GM06990 (cell line): ENCODE results near the gene BAG5.

Source experiments
- DNase-seq: peaks from one replicate; pipeline ENCODE4 v3.0.0-alpha.2; 2011; ENCODE audit not compliant: insufficient read length; ENCODE audit errors: extremely low read depth
- H3K27me3 ChIP-seq: replicated peaks from 2 replicates; pipeline ENCODE4 v1.6.0; 2011; ENCODE audit warnings: low read length; ENCODE audit not compliant: control insufficient read depth, insufficient read depth
- H3K36me3 ChIP-seq: 2 replicates; pipeline ENCODE4 v1.5.1; 2011; ENCODE audit warnings: low read length; ENCODE audit not compliant: control insufficient read depth, insufficient read depth
- H3K4me3 ChIP-seq: replicated peaks from 2 replicates; pipeline ENCODE4 v1.5.1; 2011; ENCODE audit warnings: low read depth, mild to moderate bottlenecking, control low read depth, low read length
- TF ChIP-seq, protein P1 (sequence below): IDR thresholded peaks from 2 replicates; pipeline ENCODE4 v1.5.1; 2011; ENCODE audit warnings: low read length, control low read depth, mild to moderate bottlenecking, inconsistent platforms; ENCODE audit not compliant: insufficient read depth, poor library complexity, severe bottlenecking

Gene BAG5

DNA sequence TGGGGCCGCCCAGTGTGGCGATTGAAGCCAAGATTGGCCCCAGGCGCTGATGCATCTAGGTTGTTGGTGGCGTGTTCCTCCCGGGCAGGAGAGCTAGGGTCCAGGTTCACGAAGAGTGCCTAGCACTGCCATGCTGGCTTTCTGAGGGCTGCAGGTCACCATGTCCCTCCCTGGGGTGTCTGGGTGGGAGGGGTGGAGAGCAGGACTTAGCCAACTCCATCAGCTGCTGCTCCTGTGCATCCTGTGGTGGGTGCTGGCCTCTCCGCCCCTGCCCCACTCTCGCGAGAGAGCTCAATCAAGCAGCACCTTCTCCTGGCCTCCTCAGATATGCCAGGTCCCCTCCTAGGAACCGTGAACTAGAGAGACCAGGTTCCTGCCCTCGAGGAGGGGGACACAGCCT is 31.6 kb downstream of the BAG5 start:
- H3K4me3 ChIP-seq: no peak overlapping the region
- TF ChIP-seq, protein P1, sequence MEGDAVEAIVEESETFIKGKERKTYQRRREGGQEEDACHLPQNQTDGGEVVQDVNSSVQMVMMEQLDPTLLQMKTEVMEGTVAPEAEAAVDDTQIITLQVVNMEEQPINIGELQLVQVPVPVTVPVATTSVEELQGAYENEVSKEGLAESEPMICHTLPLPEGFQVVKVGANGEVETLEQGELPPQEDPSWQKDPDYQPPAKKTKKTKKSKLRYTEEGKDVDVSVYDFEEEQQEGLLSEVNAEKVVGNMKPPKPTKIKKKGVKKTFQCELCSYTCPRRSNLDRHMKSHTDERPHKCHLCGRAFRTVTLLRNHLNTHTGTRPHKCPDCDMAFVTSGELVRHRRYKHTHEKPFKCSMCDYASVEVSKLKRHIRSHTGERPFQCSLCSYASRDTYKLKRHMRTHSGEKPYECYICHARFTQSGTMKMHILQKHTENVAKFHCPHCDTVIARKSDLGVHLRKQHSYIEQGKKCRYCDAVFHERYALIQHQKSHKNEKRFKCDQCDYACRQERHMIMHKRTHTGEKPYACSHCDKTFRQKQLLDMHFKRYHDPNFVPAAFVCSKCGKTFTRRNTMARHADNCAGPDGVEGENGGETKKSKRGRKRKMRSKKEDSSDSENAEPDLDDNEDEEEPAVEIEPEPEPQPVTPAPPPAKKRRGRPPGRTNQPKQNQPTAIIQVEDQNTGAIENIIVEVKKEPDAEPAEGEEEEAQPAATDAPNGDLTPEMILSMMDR: no peak
- no peaks in the 10 kb centered on the region for H3K27me3 ChIP-seq
- no peak for DNase-seq
- peaks cover 10% of the 10 kb centered on the region for H3K36me3 ChIP-seq

DNA sequence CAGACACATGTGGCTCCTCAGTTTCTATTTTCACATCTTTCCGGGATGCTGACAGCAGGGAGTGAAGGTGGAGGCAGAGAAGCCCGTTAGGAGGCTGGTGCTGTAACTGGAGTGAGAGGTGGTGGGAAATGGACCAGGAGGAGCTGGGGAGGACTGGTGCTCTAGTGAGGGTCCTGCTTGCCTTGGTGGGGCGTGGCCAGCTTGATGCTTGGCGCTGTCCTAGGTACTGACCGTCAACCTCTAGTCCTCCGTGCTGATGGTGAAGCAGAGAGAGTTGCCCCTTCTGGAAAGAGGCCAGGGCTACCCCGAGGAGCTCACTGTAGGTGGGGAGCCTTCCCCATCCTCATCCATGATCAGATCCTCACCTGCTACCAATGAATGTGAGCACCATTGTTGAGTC is 32.1 kb downstream of the BAG5 start:
- Histone ChIP-seq H3K36me3 (peaks cover 10% of the 10 kb centered on the region), H3K27me3 (no peaks in the 10 kb centered on the region), H3K4me3 (peak overlapping the region; percentile 81; the same call in 1 of the 2 replicates)
- TF ChIP-seq, protein P1: no peak
- DNase-seq: no peak

DNA sequence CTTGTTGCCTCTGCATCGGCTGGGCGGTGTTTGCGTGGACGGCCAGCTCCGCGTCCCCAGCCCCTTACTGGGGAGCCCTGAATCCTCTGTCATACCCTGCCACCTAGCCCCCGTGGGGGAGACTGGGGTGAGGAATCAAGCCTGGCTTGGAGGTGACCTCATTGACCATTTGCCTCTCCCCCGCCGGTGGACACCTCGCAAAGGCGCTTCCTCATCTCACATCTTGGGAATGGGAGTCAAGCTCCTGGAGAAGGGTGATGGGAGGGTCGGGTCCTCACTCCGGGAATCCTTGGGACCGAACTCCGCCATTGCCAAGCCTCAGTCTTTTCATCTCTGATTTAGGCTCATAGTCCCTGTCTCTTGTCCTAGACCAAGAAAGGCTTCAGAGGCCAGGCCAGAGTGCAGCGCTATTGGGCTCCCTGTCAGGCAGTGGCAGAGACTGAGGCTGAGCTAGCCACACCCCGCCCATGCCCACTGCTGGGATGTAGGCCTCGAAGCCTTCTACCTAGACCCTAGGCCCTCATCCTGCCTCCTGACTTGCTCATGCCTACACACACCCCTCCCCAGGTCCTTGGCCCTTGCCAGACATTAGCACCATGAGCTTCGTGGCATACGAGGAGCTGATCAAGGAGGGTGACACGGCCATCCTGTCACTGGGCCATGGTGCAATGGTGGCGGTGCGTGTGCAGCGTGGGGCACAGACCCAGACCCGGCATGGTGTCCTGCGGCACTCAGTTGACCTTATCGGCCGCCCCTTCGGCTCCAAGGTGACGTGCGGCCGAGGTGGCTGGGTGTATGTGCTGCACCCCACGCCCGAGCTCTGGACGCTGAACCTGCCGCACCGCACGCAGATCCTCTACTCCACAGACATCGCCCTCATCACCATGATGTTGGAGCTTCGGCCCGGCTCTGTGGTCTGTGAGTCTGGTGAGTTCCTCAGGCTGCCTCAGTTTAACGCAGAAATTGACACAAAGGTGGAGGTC is 32.8 kb downstream of the BAG5 start:
- DNase-seq: no peak
- H3K27me3 ChIP-seq: no peaks in the 10 kb centered on the region
- H3K4me3 ChIP-seq: peak overlapping the region; percentile 81
- TF ChIP-seq, protein P1: no peak
- H3K36me3 ChIP-seq: peaks cover 10% of the 10 kb centered on the region

DNA sequence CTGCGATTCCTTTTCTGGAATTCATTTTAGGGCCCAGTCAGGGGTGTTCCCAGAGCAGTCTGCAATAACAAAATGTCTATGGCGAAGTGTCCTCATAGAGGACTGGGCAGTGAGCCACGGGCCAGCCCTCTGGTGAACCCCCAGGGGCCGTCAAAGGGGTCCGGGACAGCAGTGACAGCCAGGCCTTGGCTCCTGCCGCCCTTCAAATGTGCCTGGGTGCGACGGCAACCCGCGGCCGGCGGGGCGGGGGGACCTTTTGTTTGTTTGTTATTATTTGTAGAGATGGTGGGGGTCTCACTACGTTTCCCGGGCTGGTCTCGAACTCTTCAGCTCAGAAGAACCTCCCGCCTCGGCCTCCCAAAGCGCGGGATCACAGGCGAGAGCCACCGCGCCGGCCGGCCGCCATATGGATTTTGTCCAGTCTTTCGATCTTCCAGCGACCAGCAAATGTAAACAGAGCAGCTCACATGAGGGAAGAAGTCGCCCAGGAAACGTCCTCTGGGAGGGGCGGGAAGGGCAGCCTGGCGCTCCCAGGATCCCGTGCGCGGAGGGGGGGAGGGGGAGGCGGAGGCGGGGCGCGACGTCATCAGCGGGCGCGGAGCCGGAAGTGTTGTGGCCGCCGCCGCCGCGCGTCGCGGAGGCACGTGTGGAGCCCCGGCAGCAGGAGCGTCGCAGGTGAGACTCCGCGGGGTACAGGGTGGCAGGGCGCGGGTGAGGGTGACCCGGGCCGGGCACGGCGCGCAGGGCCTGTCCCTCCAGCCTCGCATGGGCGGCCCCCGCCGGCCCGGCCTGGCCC is 33.7 kb downstream of the BAG5 start, which contains the start of gene TRMT61A:
Gene TRMT61A (plus strand): TSS at position 610 of the 796 bp plus-strand sequence. CDS start 783 bp downstream, outside the sequence.
- Histone ChIP-seq H3K36me3 (peaks cover 10% of the 10 kb centered on the region), H3K4me3 (peak within 1 kb of the TSS; percentile 81), H3K27me3 (no peaks in the 10 kb centered on the region)
- DNase-seq: peak; percentile 82
- TF ChIP-seq, protein P1: no peak

DNA sequence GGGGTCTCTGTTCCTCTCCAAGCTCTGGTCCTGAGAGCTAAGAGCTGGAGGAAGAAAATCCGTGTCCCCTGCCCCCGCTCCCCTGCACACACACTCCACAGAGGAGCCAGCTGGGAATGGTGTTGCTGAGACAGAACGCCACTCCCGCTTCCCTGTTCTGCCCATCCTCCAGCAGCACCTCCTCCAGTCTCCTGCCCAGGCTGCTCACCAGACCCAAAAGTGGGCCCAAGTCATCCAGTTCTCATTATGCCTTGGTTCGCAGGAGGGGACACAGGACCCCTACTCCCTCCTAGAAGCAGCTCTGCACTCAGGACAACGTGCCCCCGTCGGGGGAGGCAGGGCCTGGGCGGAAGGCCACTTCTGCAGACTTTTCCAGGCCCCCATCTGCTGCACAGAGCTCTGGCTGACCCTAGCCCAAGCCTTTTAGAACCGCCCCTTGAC is 34.3 kb downstream of the BAG5 start:
- TF ChIP-seq, protein P1: no peak
- no peak for DNase-seq
- Histone ChIP-seq H3K27me3 (no peaks in the 10 kb centered on the region), H3K36me3 (peaks cover 10% of the 10 kb centered on the region), H3K4me3 (peak overlapping the region; percentile 81)
